HG02759 (cell line): ENCODE results near the gene NLRP6.
"Not testable (repeated sequence)": the region's sequence is repeated elsewhere in the genome, so short reads cannot be mapped to it uniquely, and the experiment has no call there.

Experiments used
- ATAC-seq: cut with Tn5 transposase; IDR thresholded peaks from one replicate; pipeline ENCODE4 v1.9.1; 2021; ENCODE audit warnings: mild to moderate bottlenecking, moderate library complexity; ENCODE audit not compliant: unreplicated experiment

Gene NLRP6

GRCh38 chr11:319121-319887 is 41.1 kb downstream of the NLRP6 start:
- ATAC-seq, result peak; percentile 8

GRCh38 chr11:319888-320273 is 41.7 kb downstream of the NLRP6 start:
- ATAC-seq, result not testable (repeated sequence)

DNA sequence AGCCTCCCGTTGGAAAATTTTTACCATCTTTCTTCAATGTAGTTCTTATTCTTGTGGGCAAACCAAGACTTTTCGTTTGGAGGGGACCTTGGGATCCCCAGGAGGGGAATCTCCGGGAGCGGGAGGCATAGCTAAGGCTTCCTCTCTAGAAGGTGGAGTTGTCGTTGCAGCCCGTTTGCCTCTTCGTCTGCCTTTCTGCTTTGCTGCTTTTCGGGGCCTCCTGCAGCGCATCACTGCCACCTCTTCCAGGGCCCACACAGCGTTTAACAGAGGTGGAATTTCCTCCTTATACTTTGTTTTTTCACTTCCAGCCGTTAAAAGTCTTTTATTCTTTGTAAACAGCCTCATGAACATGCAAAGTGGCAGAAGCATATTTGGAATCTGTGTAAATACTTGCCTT is 45.9 kb downstream of the NLRP6 start:
- ATAC-seq, result no peak

DNA sequence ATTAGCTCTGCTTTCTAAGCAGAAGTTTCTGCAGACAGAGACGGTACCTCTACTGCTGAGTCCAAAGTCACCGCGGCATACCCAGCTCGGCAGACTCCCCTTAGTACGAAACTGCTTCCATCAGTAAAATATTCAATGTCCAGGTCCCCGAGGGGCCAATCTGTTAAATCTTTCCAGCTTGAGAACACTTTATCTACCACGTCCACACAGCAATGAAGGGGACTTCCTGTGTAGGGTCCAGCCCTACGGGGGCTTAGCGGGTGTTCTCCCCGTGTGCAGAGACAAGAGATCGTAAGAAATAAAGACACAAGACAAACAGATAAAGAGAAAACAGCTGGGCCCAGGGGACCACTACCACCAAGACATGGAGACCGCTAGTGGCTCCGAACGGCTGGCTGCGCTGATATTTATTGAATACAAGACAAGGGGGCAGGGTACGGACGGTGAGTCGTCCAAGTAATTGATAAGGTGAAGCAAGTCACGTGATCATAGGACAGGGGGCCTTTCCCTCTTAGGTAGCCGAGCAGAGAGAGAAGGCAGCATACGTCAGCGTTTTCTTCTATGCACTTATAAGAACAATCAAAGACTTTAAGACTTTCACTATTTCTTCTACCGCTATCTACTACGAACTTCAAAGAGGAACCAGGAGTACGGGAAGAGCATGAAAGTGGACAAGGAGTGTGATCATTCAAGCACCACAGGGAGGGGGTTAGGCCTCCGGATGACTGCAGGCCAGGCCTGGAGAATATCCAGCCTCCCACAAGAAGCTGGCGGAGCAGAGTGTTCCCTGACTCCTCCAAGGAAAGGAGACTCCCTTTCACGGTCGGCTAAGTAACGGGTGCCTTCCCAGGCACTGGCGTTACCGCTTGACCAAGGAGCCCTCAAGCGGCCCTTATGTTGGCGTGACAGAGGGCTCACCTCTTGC is 46.6 kb downstream of the NLRP6 start:
- not testable (repeated sequence) for ATAC-seq

DNA sequence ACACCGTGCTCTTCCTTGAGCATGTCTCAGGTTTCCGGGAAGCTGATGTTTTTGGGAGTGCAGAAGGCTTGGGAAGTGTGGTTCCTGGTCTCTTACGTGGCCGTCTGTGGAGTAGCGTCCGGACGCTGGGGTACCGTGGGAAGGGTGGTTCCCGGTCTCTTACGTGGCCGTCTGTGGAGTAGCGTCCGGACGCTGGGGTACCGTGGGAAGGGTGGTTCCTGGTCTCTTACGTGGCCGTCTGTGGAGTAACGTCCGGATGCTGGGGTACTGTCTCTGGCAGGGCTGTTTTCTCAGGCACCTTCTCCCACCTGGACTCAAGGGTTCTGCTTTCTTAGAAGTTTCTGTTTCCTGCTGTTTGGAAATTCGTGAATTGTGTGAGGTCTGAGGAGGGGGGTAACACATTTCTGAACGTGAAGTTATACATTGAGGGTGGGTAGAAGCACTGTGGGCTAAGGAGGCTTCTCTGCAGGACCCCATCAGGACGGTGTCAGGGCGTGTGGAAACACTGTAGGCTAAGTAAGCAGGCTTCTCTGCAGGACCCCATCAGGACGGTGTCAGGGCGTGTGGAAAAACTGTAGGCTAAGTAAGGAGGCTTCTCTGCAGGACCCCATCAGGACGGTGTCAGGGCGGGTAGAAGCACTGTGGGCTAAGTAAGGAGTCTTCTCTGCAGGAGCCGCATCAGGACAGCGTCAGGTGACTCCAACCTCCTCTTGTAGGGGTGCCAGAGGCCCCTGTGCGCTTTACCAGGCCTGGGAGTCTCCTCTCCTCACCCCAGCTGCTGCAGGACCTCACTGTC is 47.8 kb downstream of the NLRP6 start:
- ATAC-seq, result no peak

DNA sequence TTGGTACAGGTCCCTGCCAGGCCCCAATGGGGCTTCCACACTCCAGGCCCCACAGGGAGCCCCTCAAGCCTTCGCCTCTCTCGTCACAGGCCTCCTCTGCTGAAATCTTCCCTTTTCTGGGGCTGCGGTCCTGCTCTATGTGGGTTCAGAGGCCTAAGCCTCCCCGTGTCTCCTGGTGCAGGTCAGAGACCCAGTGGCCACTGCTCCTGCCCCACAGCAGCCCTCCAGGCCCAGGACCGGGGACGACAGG is 48.3 kb downstream of the NLRP6 start:
- ATAC-seq, result no peak

- peak; percentile 77 for ATAC-seq
These were observed 48.8 kb downstream of the NLRP6 start for GRCh38 chr11:326842-327580.

DNA sequence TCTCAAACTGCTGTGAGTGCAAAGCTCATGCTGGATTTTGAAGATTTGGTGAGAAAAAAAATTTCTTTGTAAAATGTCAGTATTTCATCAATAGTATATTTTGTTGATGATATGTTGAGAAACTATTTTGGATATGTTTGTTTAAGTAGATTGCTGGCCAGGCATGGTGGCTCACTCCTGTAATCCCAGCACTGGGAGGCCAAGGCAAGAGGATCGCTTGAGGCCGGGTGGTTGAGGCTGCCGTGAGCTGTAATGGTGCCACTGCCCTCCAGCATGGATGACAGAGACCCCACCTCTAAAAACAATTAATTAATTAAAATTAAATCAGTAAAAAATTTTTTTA is 49.3 kb downstream of the NLRP6 start:
- ATAC-seq, result no peak

GRCh38 chr11:328012-328411 is 49.8 kb downstream of the NLRP6 start:
- no peak for ATAC-seq

GRCh38 chr11:328516-329100 is 50.4 kb downstream of the NLRP6 start:
- not testable (repeated sequence) for ATAC-seq

DNA sequence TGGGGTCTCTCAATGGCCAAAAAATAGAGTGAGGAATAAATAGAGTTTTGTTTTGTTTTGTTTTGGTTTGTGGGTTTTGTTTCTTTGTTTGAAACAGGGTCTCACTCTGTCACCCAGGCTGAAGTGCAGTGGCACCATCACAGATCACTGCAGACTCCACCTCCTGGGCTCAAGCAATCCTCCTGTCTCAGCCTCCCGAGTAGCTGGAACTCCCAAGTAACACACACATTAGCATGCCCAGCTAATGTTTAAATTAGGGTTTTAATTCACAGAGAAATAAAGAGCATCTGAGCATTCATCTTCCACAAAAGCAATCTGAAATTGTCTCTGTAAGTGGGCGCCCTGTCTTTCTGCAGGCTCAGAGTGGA is 51.7 kb downstream of the NLRP6 start:
- ATAC-seq, result no peak

- ATAC-seq, result no peak
These were observed 52.1 kb downstream of the NLRP6 start for GRCh38 chr11:330307-330693.

DNA sequence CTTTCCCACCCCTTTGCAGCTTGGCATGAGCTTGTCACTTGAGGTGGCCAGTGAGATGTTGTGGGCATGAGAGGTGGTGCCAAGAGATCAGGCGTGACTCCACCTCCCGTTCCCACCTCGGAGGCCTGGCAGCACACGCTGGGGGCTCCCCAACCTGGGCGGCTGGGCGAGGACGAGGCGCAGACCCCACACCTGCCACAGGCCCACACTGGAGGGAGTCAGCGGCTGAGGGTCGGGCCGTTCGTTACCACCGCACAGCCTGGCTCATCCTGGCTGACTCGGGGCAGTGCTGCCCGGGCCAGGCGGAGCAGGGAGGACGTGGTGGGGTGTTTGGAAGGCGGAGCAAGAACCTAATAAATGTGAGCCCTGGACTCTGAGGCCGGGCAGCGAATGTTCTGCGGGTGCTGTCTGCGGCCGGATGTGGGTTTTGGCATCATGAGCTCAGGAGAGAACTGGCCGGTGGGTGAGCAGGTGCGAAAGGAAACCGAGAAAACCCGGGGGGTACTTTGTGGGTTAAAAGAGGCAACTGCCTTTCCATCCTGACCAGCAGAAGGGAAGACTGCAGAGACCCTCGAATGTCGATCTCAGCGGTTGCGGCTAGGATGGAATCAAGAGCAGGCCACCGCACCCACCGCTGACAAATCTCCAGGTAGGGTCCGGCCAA is 52.6 kb downstream of the NLRP6 start:
- ATAC-seq, result no peak

DNA sequence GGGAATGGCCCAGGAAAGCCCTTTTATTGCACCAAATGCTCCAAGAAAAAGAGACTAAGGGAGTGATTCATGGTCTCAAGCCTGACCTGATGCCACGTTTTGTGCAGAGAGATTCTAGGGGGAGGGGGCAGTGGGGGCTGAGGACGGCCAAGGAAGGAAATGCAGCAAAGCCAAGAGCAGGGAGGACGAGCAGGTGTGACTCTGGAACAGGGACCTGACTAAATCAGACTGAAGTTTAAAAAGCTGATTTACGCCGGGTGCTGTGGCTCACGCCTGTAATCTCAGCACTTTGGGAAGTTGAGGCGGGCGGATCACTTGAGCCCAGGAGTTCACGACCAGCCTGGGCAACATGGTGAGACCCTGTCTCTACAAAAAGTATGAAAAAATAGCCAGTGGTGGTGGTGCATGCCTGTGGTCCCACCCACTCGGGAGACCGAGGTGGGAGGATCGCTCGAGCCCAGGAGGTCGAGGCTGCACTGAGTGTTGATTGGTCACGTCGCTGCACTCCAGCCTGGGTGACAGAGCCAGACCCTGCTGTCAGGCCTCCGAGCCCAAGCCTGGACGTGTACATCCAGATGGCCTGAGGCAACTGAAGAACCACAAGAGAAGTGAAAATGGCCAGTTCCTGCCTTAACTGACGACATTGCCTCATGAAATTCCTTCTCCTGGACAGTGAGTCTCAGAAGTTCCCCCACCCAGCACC is 53.3 kb downstream of the NLRP6 start:
- ATAC-seq, result no peak

GRCh38 chr11:332651-333480 is 54.7 kb downstream of the NLRP6 start:
- no peak for ATAC-seq

DNA sequence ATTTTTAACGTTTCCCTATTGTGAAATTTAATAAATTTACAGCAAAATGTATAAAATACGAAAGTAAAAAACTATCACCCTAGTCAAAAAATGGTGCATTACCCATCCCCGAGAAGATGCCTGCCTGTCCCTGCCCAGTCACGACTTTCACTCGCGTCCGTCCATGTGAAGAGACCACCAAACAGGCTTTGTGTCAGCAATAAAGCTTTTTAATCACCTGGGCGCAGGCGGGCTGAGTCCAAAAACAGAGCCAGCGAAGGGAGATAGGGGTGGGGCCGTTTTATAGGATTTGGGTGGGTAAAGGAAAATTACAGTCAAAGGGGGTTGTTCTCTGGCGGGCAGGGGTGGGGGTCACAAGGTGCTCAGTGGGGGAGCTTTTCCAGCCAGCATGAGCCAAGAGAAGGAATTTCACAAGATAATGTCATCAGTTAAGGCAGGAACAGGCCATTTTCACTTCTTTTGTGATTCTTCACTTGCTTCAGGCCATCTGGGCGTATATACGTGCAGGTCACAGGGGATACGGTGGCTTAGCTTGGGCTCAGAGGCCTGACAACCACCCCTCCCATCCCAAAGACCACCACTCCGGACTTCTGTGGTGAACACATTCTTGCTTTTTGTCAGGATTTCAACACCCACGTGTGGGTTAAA is 55.5 kb downstream of the NLRP6 start:
- ATAC-seq, result not testable (repeated sequence)

DNA sequence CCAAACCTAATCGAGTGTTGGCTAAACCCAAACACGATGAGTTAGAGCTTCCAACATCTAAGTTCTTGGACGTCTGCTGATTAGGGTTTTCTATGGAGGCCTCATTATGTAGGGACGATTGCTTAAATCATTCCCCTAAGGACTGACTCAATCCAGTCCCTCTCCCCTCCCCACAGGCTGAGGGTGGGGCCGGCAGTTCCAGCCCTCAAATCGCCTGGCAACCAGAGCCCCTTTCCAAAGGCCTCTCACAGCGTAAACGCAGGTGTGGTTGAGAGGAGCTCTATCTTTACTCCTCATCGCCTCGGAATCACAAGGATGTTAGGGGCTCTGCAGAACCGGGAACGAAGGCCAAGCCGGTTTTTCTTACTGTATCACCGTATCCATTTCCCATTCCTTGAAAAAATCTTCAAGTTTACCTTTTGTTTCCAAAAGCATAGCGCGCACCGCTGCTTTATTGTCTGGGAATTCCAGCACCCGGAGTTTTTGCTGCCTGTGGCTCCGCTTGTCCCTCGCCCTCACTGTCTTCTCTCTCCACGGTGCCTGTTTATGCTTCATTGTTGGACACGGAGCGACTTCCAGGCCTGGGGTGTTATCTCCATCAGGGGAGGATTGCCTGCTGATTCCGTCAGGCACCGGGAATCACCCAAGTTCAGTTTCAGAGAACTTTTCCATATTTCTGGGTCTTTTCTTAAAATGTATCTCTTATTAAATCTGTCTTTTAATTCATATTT is 56.2 kb downstream of the NLRP6 start:
- no peak for ATAC-seq
